ENCODE measurements around the gene MAP2K6. TPM values are rescaled to one million over a fixed set of nuclear protein-coding genes. Genes with fewer than 3 reads are reported as not detected.

MAP2K6 gene
- total RNA-seq, 2 donors from 2014 or later, result 4.4 to 34.6 TPM

DNA sequence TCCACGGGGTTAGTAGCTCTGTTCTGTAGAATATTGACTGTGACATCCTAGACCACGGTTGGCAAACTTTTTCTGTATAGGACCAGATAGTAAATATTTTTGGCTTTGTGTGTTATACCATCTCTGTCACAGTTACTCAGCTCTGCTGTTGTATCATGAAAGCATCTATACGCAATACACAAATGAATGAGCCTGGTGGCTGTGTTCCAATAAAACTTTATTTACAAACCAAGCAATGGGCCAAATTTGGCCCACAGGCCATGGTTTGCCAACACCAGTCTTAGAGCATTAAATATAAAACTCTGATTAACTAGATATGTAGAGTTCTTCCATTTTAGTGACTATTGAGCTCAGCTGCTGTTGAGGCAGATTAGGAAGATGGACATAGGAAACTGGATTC is 132.7 kb downstream of the MAP2K6 start:
- intact Hi-C loops (cut with DNase I), result no loop called here
- 100% methylated on average over 3 of the region's 3 CpGs for WGBS, 2 donors
- no peaks in the 10 kb centered on the region for H3K36me3 ChIP-seq (replicated peaks in 1 of 2; ENCODE audit: insufficient read depth in 1 of 2, low read depth in 2 of 2)

DNA sequence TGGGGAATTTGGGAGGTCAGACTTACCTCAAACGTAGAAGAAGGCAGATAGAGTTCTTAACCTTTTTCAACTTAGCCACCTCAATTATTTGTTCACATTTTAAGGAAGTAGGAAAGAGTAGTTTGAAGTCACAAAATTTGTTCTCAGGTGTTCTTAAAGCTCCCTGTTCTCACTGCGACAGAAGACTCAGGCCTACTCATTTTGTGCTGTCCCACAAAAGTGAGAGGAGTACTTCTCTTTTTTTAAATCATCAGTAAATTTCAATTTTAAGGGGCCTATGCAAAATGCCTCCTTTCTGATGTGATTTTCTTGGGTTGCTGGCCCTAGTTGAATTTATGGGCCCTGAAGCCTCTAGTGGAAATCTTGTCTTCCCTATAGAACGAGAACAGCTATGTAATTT is 133.4 kb downstream of the MAP2K6 start:
- intact Hi-C loops (cut with DNase I), result no loop called here

More for the DNA sequence above, 132.7 kb downstream of the MAP2K6 start:
- Histone ChIP-seq H3K27me3 (no peaks in the 10 kb centered on the region), H3K9me3 (peaks cover 0 to 2% (median 0%) of the 10 kb centered on the region in 3 donors), H3K27ac (no peak overlapping the region), H3K4me3 (no peak overlapping the region), H3K4me1 (peaks cover 6% of the 10 kb centered on the region)
- DNase-seq, result no peak
- TF ChIP-seq POLR2A (IDR thresholded peaks at IDR 0.05), result no peak
- TF ChIP-seq, protein P1, sequence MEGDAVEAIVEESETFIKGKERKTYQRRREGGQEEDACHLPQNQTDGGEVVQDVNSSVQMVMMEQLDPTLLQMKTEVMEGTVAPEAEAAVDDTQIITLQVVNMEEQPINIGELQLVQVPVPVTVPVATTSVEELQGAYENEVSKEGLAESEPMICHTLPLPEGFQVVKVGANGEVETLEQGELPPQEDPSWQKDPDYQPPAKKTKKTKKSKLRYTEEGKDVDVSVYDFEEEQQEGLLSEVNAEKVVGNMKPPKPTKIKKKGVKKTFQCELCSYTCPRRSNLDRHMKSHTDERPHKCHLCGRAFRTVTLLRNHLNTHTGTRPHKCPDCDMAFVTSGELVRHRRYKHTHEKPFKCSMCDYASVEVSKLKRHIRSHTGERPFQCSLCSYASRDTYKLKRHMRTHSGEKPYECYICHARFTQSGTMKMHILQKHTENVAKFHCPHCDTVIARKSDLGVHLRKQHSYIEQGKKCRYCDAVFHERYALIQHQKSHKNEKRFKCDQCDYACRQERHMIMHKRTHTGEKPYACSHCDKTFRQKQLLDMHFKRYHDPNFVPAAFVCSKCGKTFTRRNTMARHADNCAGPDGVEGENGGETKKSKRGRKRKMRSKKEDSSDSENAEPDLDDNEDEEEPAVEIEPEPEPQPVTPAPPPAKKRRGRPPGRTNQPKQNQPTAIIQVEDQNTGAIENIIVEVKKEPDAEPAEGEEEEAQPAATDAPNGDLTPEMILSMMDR (IDR thresholded peaks at IDR 0.05), result no peak
- ATAC-seq, result no peak

DNA sequence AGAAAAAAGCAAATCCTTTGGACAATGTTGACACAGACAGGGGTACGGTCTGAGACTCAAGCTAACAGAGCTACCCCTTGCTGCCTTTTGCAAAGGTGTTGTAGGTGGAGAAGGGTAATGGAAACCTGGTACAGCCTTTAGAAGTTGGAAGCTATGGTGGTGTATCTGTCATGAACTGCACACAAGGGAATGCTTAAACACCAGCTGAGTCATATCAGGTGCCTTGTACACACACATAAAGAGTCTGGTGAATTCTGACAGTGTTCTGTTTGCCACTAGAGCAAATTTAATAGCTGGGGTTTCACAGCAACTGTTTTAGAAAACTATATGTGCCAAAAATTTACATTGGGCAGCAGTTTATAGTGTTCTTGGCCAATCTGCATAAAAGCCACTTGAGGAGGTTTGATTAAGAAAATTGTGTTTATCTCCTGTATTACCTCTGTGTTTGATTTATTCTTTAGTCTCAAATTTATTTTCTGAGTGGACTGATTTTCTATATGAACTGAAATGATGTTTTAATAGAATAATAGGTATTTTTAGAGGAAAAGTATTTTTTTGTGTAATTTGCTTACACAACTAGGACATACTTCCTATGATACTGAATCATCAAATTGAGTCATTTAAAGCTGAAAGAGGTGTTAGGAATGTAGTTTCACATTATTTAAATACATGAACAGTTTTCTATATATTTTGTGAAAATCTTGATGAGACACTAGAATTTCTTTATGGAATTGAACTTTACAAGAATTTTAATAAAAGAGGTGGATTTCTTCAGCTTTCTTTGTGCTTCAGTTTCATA is 136.9 kb downstream of the MAP2K6 start:
- peaks cover 0 to 4% (median 0%) of the 10 kb centered on the region in 3 donors for H3K9me3 ChIP-seq
- H3K36me3 ChIP-seq (replicated peaks in 1 of 2; ENCODE audit: insufficient read depth in 1 of 2, low read depth in 2 of 2), result no peaks in the 10 kb centered on the region
- 88 to 100% methylated on average over 1 of the region's 1 CpG for WGBS, 2 donors
- intact Hi-C loops (cut with DNase I), result no loop called here
- no peaks in the 10 kb centered on the region for H3K27me3 ChIP-seq
- no peak overlapping the region for H3K4me3 ChIP-seq
- peaks cover 6% of the 10 kb centered on the region for H3K4me1 ChIP-seq
- no peak overlapping the region for H3K27ac ChIP-seq
- DNase-seq (no peak), ATAC-seq (no peak)
- TF ChIP-seq, protein P1 (IDR thresholded peaks at IDR 0.05), result no peak
- no peak for TF ChIP-seq POLR2A (IDR thresholded peaks at IDR 0.05)

More for the DNA sequence above, 133.4 kb downstream of the MAP2K6 start:
- Histone ChIP-seq H3K27me3 (no peaks in the 10 kb centered on the region), H3K36me3 (replicated peaks in 1 of 2; ENCODE audit: insufficient read depth in 1 of 2, low read depth in 2 of 2) (no peaks in the 10 kb centered on the region), H3K4me1 (peaks cover 6% of the 10 kb centered on the region), H3K9me3 (no peaks in the 10 kb centered on the region), H3K27ac (no peak overlapping the region), H3K4me3 (no peak overlapping the region)
- DNase-seq (no peak), ATAC-seq (no peak)
- WGBS, 2 donors, result 91 to 98% methylated on average over 3 of the region's 3 CpGs
- TF ChIP-seq, protein P1 (IDR thresholded peaks at IDR 0.05), result no peak
- TF ChIP-seq POLR2A (IDR thresholded peaks at IDR 0.05), result no peak

DNA sequence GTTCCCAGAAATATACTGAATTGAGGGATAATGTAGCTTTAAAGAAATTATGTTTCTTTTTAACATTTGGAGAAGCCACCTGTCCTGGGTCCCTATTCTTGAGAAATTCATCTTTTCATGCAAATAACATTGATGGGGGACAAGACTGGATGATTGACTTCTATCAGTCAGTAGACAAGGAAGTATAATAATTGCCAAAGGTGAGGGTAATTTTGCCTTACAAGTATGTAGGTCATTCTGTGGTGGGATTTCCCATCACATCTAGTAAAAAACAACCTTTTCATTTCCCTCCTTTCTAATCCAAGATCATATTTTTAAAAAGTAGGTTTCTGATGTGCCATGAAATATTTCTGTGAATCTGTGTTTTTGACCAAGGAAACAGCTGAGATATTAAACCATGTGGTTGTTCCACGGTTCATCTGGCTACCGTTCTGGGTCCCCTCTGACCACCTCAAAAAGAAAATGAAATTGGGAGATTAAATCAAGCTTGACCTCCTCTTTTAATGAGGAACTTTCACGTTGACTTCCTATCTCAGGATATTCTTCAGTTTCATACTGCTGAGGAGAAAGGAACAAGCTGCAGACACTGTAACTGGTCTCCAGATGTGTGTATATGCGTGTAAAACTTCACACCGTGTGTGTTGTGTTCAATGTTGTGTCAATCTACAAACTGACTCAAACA is 138.6 kb downstream of the MAP2K6 start:
- TF ChIP-seq POLR2A (IDR thresholded peaks at IDR 0.05), result no peak
- TF ChIP-seq, protein P1 (IDR thresholded peaks at IDR 0.05), result no peak
- no peaks in the 10 kb centered on the region for H3K36me3 ChIP-seq (replicated peaks in 1 of 2; ENCODE audit: insufficient read depth in 1 of 2, low read depth in 2 of 2)
- intact Hi-C loops (cut with DNase I), result no loop called here

More for the DNA sequence above, 138.6 kb downstream of the MAP2K6 start:
- Histone ChIP-seq H3K4me3 (no peak overlapping the region), H3K27me3 (no peaks in the 10 kb centered on the region), H3K4me1 (peaks cover 6% of the 10 kb centered on the region), H3K27ac (no peak overlapping the region), H3K9me3 (peaks cover 0 to 4% (median 0%) of the 10 kb centered on the region in 3 donors)
- DNase-seq (no peak), ATAC-seq (no peak)
- 82 to 94% methylated on average over 5 of the region's 5 CpGs for WGBS, 2 donors
